Ishikawa (cell line): ENCODE measurements around the gene TEDDM1.

Experiments used
- RAD21 ChIP-seq: IDR thresholded peaks from 2 replicates; pipeline ENCODE4 v1.6.1; 2012; ENCODE audit warnings: low read depth
- TF ChIP-seq, protein P1 (sequence below): IDR thresholded peaks from 2 replicates; pipeline ENCODE4 v1.6.1; 2012

DNA sequence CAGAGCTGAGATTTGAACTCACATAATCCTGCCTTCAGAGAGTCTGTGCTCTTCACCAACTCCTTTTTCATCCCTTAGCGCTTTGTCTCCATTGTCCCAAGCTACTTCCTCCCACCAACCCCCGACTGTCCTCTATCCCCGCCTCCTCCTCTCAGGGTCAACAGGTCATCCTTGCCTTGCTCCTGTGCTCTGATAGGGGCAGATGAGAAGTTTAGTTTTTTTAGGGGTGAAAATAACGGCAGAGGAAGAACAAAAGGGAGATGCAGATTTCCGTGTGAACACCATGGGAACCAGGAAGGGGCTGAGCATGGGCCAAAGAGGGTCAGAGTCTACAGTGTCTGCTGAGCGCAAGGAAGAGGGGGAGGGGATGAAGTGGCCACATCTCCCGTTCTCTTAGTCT is 40.8 kb downstream of the TEDDM1 start:
- TF ChIP-seq, protein P1, sequence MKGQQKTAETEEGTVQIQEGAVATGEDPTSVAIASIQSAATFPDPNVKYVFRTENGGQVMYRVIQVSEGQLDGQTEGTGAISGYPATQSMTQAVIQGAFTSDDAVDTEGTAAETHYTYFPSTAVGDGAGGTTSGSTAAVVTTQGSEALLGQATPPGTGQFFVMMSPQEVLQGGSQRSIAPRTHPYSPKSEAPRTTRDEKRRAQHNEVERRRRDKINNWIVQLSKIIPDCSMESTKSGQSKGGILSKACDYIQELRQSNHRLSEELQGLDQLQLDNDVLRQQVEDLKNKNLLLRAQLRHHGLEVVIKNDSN: no peak
- no peak for TF ChIP-seq RAD21
